Activated CD4-positive, alpha-beta T cell treated with anti-CD3 and anti-CD28 coated beads, Interleukin-2, Interleukin-6, amounts not matched to agents 100 ng/mL and 50 ng/mL, durations not matched to agents 16 hours and 8 hours (primary cell): Measurements from ENCODE around the gene SERTAD1.

Source experiments
- DNase-seq: peaks from one replicate; pipeline ENCODE4 v3.0.0-alpha.2; 2020

Gene SERTAD1

GRCh38 chr19:40397568-40397906 lies 28.3 kb downstream of the SERTAD1 start:
- no peak for DNase-seq

DNA sequence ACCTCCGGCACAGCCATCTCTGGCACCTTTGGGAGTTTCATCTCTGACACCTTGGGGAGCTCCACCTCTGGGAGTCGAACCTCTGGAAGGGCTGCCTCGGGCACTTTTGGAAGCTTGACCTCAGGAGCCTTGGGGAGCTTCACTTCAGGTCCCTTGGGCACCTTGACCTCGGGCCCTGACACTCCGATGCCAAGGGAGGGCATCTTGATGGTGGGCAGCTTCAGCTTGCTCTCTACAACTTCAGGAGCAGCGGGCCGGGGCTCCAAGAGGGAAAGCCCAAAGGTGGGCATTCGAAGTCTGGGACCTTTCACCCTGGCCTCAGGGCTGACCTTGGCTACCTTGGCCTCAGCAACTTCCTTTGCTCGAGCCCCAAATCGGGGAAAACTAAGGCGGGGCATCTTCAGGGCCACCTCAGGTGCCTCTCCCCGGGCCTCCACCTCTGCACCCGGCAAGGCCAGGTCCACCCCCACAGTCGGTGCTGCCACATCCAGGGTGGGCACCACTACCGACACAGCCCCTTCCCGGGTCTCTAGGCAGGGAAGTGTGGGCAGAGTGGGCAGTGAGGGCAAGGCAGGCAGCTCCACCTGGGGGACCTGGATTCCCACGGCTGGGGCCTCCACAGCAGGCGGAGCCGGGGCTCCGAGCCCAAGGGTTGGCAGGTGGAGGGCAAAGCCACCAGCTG lies 28.8 kb downstream of the SERTAD1 start:
- DNase-seq: no peak

DNA sequence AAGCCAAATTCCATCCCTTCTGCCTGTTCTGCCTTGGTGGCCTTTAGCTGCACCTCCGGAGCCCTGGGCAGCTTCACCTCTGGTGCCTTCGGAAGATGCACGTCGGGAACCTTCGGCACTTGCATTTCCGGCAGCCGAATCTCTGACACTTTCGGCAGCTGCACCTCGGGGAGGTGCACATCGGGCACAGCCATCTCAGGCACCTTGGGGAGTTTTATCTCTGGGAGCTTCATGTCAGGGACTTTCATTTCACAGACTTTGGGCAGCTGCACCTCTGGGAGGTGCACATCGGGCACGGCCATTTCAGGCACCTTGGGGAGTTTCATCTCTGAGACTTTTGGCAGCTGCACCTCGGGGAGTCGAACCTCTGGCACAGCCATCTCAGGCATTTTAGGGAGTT lies 29.8 kb downstream of the SERTAD1 start:
- DNase-seq: no peak

DNA sequence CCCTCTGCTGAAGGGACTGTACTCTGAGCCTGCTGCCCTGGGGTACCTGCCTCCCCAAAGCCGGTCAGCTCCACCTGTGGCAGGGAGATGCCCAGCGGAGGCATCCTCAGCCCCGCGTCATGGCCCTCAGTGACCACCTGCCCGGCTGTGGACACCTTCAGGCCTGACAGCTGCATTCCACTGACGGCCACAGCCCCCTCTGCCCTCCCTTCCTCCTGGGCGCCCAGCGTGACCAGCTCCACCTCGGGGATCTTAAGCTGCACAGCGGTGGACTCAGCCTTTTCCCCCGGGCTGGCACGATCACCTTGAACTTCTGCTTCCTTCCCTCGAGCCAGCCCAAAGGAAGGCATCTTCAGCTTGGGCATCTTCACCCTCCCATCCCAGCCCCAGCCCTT lies 31.0 kb downstream of the SERTAD1 start:
- no peak for DNase-seq

DNA sequence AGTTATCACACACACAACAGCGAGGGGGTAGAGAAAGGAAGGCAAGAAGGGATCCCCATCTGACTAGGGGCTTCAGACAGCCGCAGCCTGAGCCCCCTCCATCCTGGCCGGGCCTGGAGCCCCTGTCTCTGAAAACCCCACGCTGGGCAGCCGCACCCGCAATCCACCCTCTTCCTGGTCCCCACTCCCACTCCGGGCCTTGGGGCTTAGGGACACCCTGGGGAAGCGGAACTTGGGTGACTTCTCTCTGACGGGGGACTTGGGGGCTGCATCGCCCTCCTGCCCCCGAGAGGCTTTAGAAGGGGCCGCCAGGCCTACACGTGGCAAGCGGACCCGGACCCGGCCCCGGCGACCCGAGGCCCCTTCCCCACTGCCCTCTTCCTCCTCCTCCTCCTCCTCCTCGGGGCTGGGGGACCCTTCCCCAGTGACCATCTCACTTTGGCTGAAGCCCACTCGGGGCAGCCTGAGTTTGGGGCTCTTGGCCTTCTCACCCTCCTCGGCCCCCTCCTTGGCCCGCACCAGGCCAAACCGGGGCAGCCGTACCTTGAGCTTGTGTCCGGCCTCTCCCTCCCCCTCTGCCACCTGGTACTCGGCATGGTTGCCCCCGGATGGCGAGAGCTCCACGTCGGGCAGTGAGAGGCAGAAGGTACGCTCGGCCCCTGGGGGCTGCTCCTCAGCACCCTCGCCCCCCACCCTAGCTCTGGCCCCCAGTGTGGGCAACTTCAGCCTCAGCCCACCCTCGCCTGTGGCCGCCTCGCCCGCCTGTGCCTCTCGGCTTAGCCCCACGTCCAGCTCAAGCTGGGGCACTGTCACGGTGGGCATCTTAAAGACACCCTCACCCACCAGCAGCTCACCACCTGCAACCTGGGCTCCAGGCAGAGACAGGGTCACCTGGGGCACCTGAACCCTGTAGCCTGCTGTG lies 31.6 kb downstream of the SERTAD1 start:
- DNase-seq: no peak

DNA sequence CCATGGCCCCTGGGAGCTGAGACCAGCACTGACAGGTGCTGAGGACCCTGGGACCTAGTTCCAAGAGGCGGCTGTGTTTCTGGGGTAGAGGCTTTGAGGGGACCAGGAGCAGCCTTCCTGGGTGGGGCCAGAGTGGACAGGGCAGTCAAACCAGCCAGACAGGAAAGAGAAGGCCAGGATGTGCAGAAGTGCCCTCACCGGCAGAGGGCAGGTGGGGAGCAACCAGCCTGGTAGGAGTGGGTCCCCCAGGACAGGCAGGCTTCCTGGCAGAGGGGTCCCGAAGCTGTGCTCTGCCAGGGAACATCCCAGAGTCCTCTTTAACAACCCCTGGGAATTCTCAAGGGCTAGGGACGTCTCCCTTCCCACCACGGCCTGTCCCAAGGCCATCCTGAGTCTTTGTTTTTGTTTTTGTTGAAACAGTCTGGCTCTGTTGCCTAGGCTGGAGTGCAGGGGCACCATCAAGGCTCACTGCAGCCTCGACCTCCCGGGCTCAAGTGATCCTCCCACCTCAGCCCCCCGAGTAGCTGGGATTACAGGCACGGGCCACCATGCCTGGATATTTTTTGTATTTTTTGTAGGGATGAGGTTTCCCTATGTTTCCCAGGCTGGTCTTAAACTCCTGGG lies 32.8 kb downstream of the SERTAD1 start:
- no peak for DNase-seq

- no peak for DNase-seq
These were observed 33.7 kb downstream of the SERTAD1 start for GRCh38 chr19:40392123-40392522.

GRCh38 chr19:40390084-40390742 lies 35.6 kb downstream of the SERTAD1 start, which contains the start of gene HIPK4:
HIPK4 (minus strand) TSS chr19:40390181; CDS start chr19:40389902, 279 bp downstream.
- DNase-seq: no peak

DNA sequence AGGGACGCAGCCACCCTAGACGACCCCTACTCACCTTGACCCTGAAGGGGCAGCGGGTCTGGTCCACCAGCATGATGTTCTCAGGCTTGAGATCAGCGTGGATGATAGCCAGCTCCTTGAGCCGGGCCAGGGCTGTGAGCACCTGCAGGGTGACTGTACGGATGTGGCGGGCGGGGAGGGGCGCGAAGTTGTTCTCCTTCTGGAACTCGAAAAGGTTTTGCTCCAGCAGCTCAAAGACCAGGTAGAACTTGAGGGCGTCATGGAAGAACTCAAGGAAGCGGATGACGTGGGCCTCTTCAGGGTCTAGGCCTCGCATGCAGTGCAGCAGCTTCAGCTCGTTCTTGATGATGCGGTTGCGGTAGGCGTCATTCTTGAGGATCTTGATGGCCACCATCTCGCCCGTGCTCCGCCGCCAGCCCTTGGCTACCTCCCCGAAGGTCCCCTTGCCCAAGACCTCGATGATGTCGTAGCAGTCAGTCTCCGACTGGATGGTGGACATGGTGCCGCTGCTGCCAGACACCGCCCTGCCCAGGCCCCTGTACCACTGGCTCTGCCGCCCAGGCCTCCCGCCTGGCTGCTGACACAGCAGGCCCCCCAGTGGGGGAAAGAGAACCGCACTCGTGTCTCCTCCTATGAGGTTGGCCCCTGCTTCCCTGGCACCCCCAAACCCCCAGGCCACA lies 36.2 kb downstream of the SERTAD1 start:
- DNase-seq: no peak

- no peak for DNase-seq
These were observed 37.3 kb downstream of the SERTAD1 start for GRCh38 chr19:40388481-40388880.

GRCh38 chr19:40387155-40387554 lies 38.6 kb downstream of the SERTAD1 start:
- DNase-seq: no peak

GRCh38 chr19:40383668-40384248 lies 42.0 kb downstream of the SERTAD1 start:
- DNase-seq: no peak

DNA sequence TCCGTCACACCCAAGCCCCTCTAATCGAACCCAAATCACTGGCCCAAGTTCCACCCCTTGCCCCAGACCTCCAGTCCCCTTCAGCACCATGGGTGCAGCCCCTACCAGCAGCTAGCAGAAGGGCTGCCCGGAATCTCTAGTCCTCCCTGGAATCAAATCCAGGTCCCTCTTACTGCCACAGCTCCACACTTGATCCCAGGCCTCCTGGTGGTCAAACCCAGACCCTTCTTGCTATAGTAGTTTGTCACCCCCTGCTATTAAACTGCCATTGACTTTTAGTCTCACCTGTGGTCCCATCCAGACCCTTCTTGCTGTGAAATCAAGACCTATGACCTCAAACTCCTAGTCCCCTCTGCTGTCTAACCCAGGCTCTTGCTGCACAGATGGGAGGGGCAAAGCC lies 44.5 kb downstream of the SERTAD1 start:
- DNase-seq: no peak

DNA sequence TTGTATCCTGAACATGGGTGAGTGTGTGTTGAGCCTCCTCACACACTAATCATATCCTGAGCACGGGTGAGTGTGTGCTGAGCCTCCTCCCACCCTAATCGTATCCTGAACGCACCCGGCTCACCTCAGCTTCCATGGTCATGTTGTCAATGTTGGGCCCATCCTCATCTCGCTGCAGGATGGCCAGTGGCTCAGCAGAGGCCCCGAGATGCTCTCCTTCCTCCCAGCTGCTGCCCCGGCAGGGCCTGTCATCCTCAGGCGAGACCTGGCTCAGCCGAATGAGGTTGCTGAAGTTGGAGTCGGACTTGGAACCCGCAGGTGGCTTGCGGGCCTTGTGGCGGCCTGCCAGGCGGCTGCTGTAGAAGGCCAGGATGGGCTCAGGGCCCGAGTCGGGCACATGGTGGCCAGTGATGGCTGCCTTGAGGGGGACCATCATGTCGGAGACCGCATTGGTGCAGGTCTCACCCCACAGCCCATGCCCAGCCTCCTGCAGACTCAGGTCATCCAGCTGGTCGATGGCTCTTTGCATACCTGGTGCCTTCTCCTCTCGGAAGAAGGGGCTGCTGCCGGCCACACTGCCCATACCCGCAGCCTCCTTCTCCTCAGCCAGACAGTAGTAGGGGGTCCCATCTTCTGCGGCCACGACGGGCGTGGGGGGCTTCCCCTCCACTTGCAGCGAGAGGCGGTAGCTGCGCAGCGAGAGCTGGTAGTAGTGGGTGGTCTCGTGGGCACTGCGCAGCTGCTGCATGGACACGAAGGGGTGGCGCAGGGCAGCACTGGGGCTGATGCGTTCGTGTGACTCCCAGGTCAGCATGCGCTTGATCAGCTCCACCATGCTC lies 45.4 kb downstream of the SERTAD1 start:
- no peak for DNase-seq

GRCh38 chr19:40379446-40380198 lies 46.2 kb downstream of the SERTAD1 start:
- DNase-seq: no peak

DNA sequence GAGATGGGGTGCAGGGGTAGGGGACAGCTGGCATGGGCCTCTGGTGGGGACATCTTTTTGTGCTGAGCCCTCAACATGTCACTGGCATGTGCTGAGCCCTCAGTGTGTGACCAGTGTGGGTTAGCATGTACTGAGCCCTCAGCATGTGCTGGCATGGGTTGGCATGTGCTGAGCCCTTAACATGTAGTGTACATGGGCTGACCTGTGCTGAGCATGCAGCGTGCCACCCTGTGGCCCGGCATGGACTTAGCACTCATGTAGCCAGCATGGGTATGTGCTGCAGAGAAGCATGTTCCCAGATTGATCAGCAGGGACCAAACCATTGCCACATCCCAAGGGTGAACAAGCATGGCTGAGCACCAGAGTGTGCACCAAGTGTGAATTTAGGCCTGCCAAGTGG lies 47.3 kb downstream of the SERTAD1 start:
- DNase-seq: no peak

DNA sequence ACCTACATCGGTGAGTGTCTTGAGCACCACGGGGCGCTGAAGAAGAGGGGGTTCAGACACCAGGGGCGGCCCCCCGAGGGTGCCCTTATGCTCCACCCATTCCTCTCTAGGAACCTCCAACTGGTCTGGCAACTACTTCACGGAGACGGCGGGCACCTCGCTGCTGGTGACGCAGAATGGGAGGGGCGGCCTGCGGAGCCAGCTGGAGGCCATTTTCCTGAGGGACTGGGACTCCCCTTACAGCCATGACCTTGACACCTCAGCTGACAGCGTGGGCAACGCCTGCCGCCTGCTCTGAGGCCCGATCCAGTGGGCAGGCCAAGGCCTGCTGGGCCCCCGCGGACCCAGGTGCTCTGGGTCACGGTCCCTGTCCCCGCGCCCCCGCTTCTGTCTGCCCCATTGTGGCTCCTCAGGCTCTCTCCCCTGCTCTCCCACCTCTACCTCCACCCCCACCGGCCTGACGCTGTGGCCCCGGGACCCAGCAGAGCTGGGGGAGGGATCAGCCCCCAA lies 47.9 kb downstream of the SERTAD1 start:
- DNase-seq: no peak

DNA sequence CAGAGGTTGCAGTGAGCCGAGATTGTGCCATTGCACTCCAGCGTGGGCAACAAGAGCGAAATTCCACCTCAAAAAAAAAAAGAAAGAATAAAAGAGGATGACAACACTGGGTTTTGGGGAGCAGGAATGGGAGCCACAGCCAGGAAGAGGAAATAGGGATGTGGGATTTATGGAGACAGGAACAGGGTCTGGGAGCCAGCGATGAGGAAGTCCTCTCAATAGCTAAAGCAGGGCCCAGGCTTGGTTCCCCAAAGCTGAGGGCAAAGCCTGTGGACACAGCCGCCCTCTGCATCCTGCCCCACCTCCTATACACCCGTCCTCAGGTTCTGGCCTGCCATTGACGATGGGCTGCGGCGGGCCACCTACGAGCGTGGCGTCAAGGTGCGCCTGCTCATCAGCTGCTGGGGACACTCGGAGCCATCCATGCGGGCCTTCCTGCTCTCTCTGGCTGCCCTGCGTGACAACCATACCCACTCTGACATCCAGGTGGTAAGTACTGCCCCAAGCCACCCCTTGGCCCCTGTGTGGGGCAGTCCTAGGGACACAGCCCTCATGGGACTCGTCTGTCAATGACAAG lies 49.4 kb downstream of the SERTAD1 start:
- no peak for DNase-seq

DNA sequence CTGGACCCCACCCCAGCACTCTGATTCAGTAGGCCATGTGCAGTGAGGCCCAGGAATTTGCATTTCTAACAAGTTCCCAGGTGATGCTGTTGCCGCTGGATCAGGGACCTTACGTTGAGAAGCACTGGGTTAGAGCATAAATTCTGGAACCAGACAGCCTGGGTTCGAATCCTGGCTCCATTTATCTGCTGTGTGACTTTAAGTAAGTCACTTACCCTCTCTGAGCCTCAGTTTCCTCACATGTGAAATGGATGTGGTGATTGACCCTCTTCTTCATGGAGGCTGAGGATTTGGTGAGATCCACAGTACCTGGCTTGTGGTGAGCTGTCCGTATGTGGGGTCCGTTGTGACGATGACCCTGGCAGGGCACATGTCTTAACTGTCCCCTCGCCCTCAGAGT lies 51.7 kb downstream of the SERTAD1 start:
- DNase-seq: no peak

GRCh38 chr19:40371802-40372122 lies 54.0 kb downstream of the SERTAD1 start:
- DNase-seq: no peak
